ENCODE data around the gene NCCRP1. TPM values are rescaled to one million over a fixed set of nuclear protein-coding genes. Genes with fewer than 3 reads are reported as not detected.

Gene NCCRP1
- total RNA-seq, 4 donors from 2014 or later, result not detected

DNA sequence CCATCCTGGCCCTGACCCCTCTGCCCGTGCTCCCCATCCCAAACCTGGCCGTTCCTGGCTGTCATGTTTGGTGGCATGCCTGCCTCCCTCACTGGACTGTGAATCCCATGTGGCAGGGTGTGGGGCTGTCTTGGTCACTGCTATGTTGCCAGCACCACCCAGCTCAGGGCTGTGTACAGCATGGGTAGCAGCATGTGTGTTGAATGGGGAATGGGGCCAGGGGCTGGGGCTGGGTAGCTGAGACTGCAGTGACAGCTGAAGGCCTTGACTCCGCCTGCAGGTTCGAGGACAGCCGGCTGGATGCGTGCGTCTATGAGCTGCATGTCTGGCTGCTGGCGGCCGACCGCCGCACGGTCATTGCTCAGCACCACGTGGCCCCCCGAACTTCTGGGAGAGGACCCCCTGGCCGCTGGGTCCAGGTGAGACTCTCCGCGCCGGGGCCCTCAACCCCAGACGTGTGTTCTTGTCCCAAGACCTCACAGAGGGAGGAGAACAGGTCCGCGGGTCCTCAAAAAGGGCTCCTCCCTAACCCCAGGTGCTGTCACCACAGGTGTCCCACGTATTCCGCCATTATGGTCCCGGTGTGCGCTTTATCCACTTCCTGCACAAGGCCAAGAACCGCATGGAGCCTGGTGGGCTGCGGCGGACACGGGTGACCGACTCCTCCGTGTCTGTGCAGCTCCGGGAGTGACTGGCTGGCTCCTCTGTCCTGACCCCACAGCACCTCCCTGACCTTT, 3.5 kb downstream of the NCCRP1 start:
- Histone ChIP-seq H3K27me3 (peaks cover 0 to 16% of the 10 kb centered on the region in 2 donors), H3K27ac (no peak overlapping the region)

DNA sequence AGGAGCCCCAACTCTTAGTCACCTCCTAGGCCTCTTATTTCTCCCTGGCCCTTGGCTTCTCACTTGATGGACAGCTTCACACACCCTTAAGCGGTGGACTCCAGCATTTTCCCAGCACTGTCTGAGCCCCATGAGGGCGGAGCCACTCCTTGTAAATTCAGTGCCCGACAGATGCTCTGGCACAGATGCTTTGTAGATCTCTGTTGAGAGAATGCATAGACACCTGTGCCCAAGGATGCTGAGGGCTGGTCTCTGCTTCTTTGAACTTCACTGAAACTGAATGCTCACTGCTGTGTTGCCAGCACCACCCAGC, 4.0 kb downstream of the NCCRP1 start:
- TF ChIP-seq POLR2A (IDR thresholded peaks at IDR 0.05), result no peak
- TF ChIP-seq, protein P1, sequence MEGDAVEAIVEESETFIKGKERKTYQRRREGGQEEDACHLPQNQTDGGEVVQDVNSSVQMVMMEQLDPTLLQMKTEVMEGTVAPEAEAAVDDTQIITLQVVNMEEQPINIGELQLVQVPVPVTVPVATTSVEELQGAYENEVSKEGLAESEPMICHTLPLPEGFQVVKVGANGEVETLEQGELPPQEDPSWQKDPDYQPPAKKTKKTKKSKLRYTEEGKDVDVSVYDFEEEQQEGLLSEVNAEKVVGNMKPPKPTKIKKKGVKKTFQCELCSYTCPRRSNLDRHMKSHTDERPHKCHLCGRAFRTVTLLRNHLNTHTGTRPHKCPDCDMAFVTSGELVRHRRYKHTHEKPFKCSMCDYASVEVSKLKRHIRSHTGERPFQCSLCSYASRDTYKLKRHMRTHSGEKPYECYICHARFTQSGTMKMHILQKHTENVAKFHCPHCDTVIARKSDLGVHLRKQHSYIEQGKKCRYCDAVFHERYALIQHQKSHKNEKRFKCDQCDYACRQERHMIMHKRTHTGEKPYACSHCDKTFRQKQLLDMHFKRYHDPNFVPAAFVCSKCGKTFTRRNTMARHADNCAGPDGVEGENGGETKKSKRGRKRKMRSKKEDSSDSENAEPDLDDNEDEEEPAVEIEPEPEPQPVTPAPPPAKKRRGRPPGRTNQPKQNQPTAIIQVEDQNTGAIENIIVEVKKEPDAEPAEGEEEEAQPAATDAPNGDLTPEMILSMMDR (IDR thresholded peaks at IDR 0.05), result no peak
- H3K9me3 ChIP-seq, result no peaks in the 10 kb centered on the region
- no peak overlapping the region for H3K4me3 ChIP-seq
- H3K27ac ChIP-seq, result no peak overlapping the region
- peaks cover 0 to 16% of the 10 kb centered on the region in 2 donors for H3K27me3 ChIP-seq
- DNase-seq, result no peak
- H3K36me3 ChIP-seq, result no peaks in the 10 kb centered on the region
- intact Hi-C loops (cut with DNase I; ENCODE audit: low total_unique reads), result no loop called here
- no peaks in the 10 kb centered on the region for H3K4me1 ChIP-seq

More for the DNA sequence above, 3.5 kb downstream of the NCCRP1 start:
- H3K9me3 ChIP-seq, result no peaks in the 10 kb centered on the region
- no peak overlapping the region for H3K4me3 ChIP-seq
- intact Hi-C loops (cut with DNase I; ENCODE audit: low total_unique reads), result no loop called here
- TF ChIP-seq, protein P1 (IDR thresholded peaks at IDR 0.05), result no peak
- TF ChIP-seq POLR2A (IDR thresholded peaks at IDR 0.05), result no peak
- no peaks in the 10 kb centered on the region for H3K36me3 ChIP-seq
- DNase-seq, result no peak
- H3K4me1 ChIP-seq, result no peaks in the 10 kb centered on the region

DNA sequence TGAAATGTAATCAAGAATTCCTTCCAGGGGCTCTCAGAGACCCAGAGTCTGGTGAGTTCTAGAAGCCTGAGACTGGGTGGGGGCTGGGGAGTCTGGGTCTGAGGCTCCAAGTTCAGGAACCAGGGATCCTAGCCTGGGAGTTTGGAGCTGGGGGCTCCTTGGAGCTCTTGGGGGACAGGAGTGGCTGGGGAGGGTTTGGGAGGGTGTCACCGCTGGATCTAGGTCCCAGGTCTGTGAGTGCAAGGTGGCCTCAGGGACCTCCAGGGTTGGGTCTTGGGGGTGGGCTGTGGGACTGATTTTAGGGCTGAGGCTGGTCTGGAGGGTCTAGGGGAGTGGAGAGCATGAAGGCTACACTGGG, 6.2 kb downstream of the NCCRP1 start:
- Histone ChIP-seq H3K4me3 (no peak overlapping the region), H3K4me1 (no peaks in the 10 kb centered on the region), H3K27ac (no peak overlapping the region), H3K9me3 (no peaks in the 10 kb centered on the region), H3K27me3 (peaks cover 0 to 9% of the 10 kb centered on the region in 2 donors), H3K36me3 (no peaks in the 10 kb centered on the region)
- TF ChIP-seq, protein P1 (IDR thresholded peaks at IDR 0.05), result no peak
- TF ChIP-seq POLR2A (IDR thresholded peaks at IDR 0.05), result no peak
- no peak for DNase-seq
- intact Hi-C loops (cut with DNase I; ENCODE audit: low total_unique reads), result no loop called here

DNA sequence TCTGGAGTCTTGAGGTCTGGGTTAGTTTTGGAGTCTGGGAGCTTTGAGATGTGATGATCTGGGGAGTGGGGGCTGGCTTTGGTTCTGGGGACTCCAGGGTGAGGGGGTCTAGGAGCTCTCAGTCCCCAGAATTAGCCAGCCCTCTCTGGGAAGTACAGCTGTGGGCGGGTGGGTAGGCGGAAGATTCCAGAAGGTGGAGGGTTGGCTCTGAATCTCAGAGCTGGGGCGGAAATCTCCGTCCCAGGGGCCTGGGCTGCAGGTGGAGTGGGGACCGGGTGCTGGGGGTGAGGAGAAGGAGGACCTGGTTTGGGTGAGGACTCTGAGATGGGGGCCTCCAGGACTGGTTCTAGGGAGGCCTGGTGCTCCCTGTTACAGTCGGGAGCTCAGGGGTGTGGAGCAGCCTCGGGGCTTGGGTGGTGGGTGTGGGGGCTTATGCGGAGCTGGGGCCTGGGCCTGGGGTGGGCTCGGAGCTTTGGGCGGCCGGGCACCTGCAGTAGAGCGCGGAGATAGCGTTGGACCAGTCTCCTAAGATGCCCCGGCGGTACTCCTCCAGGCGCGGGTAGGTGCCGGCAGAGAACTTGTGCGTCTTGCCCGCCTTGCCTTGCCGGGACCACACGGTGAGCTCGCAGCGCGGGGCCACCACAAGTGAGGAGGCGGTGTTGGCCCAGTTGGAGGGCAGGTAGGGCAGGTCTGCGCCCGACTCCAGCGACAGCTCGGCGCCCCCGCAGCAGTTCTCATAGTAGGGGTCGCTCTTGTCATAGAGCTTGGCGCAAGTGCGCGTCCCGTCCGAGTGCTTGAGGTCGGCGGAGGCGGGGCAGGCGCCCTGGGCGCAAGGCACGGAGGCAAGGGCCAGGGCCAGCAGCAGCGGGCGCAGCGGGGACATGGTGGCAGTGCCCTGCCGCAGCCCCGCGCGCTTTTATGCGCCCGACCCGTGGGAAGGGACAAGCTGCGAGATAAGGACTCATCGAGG, 6.9 kb downstream of the NCCRP1 start, which contains the start of gene SYCN:
Gene SYCN, minus strand, starts transcription at position 892 of the 970 bp plus-strand sequence. Its CDS starts 9 bp downstream, at position 883.
- H3K4me3 ChIP-seq, result no peak within 1 kb of the TSS
- peaks cover 0 to 2% of the 10 kb centered on the region in 2 donors for H3K27me3 ChIP-seq
- H3K4me1 ChIP-seq, result no peaks in the 10 kb centered on the region
- intact Hi-C loops (cut with DNase I; ENCODE audit: low total_unique reads), result no loop called here
- no peak within 1 kb of the TSS for H3K27ac ChIP-seq
- H3K36me3 ChIP-seq, result no peaks in the 10 kb centered on the region
- no peak for DNase-seq
- H3K9me3 ChIP-seq, result no peaks in the 10 kb centered on the region
- no peak for TF ChIP-seq POLR2A (IDR thresholded peaks at IDR 0.05)
- TF ChIP-seq, protein P1 (IDR thresholded peaks at IDR 0.05), result no peak

DNA sequence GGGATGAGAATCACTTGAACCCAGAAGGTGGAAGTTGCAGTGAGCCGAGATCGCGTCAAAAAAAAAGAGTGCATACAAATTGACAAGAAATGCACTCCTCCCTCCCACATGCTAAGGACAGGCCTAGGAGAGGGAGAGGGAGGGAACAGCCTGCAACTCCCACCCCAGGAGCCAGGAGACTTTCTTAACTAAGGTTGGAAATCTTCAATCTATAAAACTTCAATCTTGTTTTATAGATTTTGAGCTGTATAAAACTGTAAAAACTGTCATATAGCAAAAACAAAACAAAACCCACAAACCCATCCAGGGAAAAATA, 8.6 kb downstream of the NCCRP1 start:
- TF ChIP-seq, protein P1 (IDR thresholded peaks at IDR 0.05), result no peak
- no peak for TF ChIP-seq POLR2A (IDR thresholded peaks at IDR 0.05)
- H3K9me3 ChIP-seq, result no peaks in the 10 kb centered on the region
- DNase-seq, result no peak
- intact Hi-C loops (cut with DNase I; ENCODE audit: low total_unique reads), result no loop called here
- H3K27me3 ChIP-seq, result no peaks in the 10 kb centered on the region
- no peaks in the 10 kb centered on the region for H3K36me3 ChIP-seq
- H3K27ac ChIP-seq, result no peak overlapping the region
- no peaks in the 10 kb centered on the region for H3K4me1 ChIP-seq
- no peak overlapping the region for H3K4me3 ChIP-seq
